Frontal cortex (tissue), 4 donors: Measurements from ENCODE around the gene TESK2. TPM values are rescaled to one million over a fixed set of nuclear protein-coding genes. Genes with fewer than 3 reads are reported as not detected.
"Not testable (repeated sequence)": the region's sequence is repeated elsewhere in the genome, so short reads cannot be mapped to it uniquely, and the experiment has no call there.

Source experiments
- DNase-seq, 2 donors: peaks; one replicate each; pipeline ENCODE4 v3.0.0; 2012; ENCODE audit warnings: low spot score in 2 of 2
- FAIRE-seq: peaks from 2 replicates; lab custom pipeline; 2012; peaks lifted over from hg19 to GRCh38; lab: Jason Lieb, UNC
- total RNA-seq: library from RNA; depleted of rRNA; stranded (reverse); fragments of >200 nt; gene quantifications from one replicate; pipeline ENCODE4 v1.2.3, GENCODE V29; 2014
- donor health status: control.
- donor health status: control.
- donor health status: control.

The TESK2 gene
- total RNA-seq, 1 donor from 2014 or later = 0.82 TPM

DNA sequence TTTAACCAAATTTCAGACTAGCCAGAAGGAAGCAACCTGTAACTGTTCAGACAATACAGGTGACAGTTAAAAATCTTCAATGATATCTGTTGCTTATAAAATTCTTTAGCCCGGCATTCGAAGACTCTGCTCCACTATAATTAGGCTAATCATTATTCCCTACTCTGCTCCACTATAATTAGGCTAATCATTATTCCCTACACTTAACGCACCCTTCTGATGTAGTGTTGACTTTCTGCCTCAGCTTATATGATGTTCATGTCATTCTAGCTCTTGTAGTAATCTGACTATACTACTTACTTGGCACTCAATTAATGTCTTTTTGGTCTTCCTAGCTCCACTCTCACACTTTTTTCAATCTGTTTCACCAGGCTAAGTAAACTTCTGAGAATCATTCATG, 13.3 kb downstream of the TESK2 start:
- FAIRE-seq = no peak
- DNase-seq = no peak

DNA sequence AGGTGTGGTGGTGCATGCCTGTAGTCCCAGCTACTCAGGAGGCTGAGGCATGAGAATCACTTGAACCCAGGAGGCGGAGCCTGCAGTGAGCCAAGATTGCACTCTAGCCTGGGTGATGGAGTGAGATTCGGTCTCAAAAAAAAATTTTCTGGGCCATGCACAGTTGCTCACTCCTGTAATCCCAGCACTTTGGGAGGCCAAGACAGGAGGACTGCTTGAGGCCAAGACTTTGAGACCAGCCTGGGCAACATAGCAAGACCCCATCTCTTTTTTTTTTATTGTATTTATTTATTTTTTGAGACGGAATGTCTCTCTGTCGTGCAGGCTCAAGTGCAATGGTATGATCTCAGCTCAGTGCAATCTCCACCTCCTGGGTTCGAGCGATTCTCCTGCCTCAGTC, 16.8 kb downstream of the TESK2 start:
- FAIRE-seq, DNase-seq: not testable (repeated sequence)

DNA sequence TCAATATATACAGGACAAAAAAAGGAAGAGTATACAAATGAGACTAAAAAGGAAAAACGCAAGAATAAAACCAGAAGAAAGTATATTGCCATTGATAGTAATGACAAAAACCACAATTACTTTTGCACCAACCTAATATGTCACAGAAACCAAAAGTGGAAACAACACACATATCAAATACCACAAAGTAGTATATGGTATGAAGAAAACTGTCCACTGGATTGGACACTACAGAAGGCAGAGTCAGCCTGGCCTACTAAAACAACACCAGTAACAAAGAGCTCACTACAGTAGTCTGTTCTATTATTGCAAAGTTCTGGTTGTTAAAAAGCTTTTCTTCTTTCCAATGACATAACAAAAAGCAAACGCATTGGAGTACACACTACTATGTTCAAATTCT, 17.7 kb downstream of the TESK2 start:
- FAIRE-seq (no peak), DNase-seq (no peak)

DNA sequence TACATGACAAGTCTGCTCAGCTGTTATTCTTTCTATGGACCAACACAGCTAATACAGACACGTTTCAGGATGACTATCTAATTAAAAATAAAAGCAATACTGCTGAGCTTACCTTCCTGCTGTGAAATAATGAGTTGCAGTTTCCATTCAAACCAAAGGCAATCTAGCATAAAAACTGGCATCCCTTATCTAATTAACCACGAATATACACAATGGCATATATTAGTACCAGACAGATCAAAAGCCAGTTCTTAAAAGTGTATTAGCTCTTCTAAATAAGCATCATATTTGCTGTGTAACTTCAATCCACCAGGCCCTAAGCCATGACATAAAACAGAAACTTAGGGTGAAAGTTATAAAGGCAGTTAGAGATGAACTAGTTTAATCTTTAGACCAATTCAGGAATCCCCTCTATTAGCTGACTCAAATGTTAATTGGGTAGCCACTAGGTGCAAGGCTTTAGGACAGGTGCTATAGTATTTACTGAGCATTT, 20.6 kb downstream of the TESK2 start:
- FAIRE-seq = no peak
- DNase-seq = no peak

DNA sequence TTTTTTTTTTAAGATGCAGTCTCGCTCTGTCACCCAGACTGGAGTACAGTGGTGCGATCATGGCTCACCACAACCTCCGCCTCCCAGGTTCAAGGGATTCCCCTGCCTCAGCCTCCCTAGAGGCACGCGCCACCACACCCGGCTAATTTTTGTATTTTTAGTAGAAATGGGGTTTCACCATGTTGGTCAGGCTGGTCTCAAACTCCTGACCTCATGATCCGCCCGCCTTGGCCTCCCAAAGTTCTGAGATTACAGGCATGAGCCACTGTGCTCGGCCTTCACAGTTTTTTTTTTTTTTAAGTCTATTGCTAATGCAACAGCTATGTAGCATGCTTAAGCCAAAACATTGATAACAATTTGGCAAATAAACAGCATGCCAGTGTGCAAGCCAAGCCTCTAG, 23.6 kb downstream of the TESK2 start:
- FAIRE-seq, DNase-seq: not testable (repeated sequence)

DNA sequence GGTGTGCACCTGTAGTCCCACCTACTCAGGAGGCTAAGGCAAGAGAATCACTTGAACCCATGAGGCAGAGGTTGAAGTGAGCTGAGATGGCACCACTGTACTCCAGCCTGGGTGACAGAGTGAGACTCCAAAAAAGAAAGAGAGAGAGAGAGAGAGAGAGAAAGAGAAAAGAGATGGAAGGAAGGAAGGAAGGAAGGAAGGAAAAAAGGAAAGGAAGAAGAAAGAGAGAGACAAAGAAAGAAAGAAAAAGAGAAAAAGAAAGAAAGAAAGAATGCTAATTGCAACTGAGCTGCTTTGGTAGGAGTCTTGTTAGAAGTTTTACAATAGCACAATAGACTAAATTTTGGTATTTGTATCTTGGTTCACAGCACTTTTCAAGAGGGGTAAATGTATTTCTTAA, 25.7 kb downstream of the TESK2 start:
- FAIRE-seq = no peak

DNA sequence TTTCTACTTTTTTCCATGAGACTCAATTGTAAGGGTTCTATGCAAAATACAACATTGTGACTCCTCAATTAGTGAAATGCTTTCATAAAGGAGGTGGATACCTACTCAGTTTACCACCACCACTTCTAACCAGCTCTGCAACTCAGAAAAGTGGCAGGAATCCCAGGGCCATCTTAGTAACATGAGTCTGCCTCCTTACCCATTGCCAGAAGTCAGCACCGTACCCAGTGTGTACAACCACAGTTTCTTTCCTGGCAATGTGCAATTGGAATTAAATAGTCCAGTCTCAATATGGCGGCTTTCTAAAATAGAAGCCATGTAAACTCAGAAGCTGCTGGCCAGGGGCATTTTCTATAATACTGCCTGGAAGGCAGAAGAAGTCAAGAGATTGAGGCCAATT, 32.1 kb downstream of the TESK2 start:
- no peak for DNase-seq
- FAIRE-seq = no peak

More for the DNA sequence above, 25.7 kb downstream of the TESK2 start:
- DNase-seq = no peak

DNA sequence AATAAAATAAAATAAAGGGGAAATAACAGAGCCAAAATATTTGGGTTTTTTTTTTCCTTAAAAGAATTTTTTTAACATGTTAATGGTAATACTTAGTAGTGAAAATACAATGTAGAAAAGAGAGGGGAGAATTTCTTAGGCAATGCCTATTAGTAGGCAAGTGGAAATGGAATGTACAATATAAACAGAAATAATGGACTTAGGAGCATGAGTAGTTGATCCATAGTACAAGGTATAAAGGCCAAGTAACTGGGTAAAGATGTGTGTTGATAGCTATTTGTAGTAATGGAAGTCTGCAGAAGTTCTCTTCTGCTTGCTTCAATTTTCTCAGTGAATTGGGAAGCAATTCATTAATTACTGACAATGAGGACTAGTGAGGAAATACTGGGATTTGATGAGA, 34.4 kb downstream of the TESK2 start:
- DNase-seq = no peak
- no peak for FAIRE-seq

DNA sequence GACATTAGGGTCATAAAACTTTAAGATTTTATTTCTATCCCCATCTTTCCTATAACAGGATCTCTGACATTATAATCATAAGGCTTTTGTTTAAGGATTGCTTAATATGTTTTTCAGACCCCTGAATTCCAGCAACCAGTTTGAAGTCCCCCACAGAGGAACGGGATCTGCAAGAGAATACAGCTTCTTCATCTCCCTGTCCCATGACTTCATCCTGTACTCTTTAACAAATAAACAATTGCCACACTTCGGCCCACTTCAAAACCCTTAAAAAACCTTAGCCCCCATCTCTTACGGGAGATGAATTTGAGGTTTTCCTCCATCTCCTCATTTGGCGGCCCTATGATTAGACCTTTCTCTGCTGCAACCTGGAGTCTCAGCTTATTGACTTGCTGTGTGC, 35.8 kb downstream of the TESK2 start:
- DNase-seq (no peak), FAIRE-seq (no peak)

DNA sequence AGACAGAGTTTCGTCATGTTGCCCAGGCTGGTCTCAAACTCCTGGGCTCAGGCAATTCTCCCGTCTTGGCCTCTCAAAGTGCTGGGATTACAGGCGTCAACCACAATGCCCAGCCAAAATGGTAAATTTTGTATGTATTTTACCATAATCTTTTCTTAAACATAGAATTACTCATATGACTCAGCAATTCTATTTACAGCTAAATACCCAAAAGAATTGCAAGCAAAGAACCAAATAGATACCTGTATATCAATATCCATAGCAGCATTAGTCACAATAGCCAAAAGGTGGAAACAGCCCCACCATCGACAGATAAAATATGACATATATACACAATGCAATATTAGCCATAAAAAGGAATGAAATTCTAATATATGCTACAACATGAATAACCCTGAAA, 36.5 kb downstream of the TESK2 start:
- FAIRE-seq (no peak), DNase-seq (no peak)

DNA sequence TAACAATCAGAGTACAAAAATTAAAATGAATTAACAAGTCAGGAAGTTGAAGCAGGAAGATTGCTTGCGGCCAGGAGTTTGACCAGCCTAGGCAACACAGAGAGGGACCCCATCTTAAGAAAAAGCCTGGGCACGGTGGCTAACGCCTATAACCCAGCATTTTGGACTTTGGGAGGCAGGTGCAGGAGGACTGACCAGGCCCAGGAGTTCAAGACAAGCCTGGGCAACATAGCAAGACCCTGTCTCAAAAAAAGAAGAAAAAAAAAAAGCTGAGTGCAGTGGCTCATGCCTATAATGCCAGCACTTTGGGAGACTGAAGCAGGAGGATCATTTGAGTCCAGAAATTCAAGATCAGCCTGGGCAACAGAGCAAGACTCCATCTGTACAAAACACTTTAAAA, 38.5 kb downstream of the TESK2 start:
- DNase-seq (no peak), FAIRE-seq (no peak)

DNA sequence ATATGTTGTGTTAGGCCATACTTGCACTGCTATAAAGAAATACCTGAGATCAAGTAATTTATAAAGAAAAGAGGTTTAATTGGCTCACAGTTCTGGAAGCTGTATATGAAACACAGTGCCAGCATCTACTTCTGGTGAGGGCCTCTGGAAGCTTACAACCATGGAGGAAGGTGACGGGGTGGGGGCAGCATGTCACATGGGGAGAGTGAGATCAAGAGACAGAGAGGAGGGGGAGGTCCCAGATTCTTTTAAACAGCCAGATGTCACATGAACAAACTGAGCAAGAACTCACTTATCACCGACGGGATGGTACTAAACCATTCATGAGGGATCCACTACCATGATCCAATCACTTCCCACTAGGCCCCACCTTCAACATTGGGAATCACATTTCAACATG, 42.6 kb downstream of the TESK2 start:
- FAIRE-seq (no peak), DNase-seq (no peak)

DNA sequence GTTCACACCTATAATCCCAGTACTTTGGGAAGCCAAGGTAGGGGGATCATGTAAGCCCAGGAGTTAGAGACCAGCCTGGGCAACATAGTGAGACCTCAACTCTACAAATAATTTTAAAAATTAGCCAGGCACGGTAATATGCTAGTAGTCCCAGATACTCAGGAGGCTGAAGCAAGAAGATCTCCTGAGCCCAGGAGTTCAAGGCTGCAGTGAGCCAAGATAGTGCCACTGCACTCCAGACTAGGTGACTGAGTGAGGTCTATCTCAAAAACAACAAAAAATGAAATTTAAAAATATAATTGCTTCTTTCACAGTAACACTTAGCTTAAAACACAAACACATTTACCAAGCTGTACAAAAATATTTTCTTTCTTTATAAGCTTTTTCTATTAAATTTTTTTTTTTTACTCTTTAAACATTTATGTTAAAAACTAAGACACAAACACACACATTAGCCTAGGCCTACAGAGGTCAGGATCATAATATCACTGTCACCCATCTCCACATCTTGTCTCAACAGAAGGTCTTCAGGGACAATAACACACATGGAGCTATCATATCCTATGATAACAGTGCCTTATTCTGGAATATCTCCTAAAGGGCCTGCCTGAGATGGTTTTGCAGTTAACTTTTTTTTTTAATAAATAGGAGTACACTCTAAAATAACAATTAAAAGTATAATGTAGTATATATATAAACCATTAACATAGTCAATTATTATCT, 43.9 kb downstream of the TESK2 start:
- peak; percentile 48 for FAIRE-seq
- DNase-seq = no peak

DNA sequence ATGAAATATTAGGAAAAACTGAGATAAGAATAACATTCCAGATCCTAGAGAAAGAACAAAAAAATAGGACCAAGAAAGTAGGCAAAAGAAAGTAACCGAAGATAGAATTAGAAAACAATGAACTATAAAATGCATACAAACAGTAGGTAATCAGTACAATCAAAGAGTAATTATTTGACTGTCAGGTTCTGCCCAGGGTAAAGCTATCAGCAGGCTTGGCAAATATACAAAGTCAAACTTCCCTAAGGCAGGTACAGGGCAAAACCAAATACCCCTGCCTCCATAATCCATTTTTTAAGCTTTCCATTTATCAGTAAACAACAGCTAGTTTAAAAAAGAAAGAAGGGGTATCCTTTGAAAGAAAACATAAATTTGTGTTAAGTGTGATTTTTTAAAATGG, 44.4 kb downstream of the TESK2 start:
- DNase-seq (no peak), FAIRE-seq (no peak)

DNA sequence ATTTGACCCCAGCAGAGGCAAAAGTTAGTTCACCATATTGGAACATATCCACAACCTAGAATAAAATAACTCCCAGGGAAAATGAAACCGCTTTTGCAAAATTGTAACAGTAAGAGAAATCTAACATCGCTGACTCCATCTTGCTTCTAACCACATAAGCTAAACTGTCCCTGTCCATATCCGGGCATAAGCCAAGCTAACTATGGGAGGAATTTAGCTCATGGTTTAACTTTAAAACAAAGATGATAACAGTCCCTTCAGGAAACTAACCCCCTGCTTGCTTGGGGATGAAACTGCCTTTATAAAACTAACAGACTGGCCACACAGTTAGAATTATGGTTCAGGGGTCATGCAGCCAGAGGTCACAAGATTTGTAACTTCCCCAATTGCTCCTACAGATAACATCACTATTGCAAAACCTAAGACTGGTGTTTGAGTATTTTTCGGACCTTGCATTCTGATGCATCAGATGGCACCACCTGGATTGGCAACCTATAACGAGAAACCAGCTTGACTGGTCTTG, 46.3 kb downstream of the TESK2 start:
- FAIRE-seq (no peak), DNase-seq (no peak)

DNA sequence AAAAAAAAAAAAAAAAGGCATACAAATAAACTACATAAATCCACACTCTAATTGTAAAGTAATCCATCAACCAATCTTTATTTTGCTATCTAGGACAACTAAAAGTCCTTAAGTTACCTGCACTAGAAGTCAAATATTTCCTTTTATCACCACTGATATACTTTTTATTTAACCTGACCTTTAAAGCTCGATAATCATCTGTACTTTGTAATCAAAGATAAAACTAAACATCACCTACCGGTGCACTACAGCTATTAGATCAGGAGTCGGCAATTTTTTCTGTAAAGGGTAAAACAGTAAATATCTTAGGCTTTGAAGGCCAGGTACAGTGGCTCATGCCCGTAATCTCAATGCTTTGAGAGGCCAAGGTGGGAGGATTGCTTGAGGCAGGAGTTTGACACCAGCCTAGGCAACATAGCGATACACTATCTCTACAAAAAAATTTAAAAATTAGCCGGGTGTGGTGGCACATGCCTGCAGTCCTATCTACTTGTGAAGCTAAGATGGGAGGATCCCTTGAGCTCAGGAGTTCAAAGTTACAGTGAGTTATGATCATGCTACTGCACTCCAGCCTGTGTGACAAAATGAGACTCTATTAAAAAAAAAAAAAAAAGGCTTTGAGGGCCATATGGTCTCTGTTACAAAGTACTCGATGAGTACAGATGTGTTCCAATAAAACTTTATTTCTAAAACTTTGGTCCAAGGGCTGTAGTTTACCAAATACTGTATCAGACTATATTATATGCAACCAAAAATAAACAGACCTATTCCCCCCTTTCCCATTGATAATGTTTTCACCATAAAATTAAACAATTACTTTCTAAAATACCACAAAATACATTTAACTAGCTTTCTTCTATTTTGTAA, 47.1 kb downstream of the TESK2 start:
- no peak for DNase-seq
- FAIRE-seq = no peak

DNA sequence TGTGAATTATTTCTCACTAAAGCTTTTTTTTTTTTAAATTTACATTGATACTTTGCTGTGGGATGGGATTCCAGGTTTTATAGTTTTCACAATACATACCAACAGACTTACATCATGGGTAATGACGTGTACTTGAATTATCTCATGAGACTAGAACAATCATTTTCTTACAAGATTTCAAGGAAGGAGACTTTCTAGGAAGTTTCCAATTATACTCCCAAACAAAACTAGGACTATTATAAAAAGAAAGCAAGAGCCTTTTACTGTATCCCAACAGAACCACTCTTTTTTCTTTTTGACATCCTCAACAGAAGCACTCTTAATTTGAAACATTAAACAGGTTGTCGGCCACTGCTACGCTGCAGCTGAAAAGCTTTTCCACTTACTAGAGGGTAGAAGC, 48.7 kb downstream of the TESK2 start:
- no peak for DNase-seq
- no peak for FAIRE-seq

DNA sequence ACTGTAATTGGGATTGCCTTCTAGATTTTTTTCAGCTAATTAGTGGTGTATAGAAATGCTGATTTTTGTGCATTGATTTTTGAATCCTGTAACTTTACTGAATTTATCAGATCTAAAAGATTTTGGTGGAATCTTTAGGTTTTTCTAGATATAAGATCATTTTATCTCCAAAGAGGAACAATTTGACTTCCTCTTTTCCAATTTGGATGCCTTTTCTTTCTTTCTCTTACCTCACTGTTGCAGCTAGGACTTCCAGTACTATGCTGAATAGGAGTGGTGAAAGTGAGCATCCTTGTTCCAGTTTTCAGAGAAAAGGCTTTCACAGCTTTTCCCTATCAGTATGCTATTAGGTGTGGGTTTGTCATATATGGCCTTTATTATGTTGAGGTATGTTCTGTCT, 53.6 kb downstream of the TESK2 start:
- FAIRE-seq (no peak), DNase-seq (no peak)

DNA sequence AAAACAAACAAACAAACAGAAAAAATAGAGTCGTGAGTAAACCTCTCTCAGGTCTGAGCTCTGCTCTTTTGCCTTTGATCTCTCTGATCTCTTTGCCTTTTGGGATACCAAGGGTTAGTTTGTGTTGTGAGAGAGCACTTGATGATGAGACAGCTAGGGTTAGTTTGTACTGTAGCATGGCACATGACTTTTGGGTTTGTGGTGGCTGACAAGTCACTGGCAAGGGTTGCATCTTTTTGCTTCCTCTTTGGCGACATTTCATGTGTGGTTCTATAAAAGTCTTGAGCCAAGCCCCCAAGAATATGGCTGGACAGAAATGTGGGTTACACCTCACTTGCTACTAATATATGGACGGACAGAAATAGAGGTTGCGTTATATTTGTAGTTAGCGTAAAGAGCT, 60.5 kb downstream of the TESK2 start:
- no peak for DNase-seq
- no peak for FAIRE-seq

DNA sequence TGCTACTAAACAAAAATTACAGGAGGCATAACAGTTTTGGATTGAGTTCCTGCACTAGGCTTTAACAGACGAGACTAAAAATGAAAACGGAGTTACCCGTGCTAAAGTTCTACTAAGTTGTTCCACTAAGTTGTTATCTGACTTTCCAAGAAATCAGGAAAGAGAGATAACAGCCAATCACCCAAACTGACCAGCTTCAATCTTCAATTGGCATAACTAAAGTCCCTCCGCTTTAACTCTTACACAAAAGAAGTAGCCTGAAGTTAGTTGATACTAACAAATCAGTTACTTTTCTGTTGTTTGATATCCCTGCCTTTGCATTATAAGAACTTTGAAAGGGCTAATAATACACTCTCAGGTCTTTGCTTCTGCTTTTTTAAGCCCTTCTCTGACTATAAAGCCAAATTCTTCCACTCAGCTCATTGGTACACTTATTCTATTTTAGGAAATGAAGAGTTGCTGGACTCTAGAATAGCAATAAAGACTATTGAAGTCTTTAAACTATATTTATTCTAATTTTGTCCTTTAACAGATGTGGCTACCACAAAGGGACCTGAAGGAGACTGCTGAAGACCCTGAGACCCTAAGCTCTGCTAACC, 61.3 kb downstream of the TESK2 start:
- no peak for DNase-seq
- no peak for FAIRE-seq
